Inferior parietal cortex (tissue), 1 donor: Measurements from ENCODE around the gene GYS2.
"Not testable (repeated sequence)": the region's sequence is repeated elsewhere in the genome, so short reads cannot be mapped to it uniquely, and the experiment has no call there.

Experiments used
- DNase-seq: peaks from one replicate; pipeline ENCODE4 v3.0.0-alpha.2; 2016; ENCODE audit errors: extremely low spot score

GYS2 gene

GRCh38 chr12:21604245-21605101, at the start of gene GYS2:
TSS of gene GYS2 (minus strand) at chr12:21604847. CDS start at chr12:21604592, 255 bp downstream.
- DNase-seq, result no peak

GRCh38 chr12:21651821-21652220, 47.2 kb upstream of the GYS2 start:
- DNase-seq, result no peak

DNA sequence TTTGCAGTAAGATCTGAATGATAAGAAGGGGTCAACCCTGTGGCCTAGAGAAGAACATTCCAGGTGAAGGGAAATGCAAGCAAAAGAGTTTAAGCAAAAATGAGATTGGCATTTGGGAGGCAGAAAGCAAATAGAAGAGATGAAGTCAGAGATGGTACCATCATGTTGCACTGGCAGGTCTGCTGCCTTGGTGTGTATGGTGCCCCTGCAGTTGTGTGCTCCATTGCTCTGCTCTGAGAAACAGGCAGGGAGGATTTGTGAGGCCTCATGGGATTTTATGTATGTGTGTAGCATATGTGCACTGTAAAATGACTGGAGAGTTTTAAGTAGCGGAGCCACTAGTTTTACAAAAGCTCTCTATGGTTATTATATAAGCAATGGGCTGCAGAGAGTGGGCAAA, 46.4 kb upstream of the GYS2 start:
- no peak for DNase-seq

DNA sequence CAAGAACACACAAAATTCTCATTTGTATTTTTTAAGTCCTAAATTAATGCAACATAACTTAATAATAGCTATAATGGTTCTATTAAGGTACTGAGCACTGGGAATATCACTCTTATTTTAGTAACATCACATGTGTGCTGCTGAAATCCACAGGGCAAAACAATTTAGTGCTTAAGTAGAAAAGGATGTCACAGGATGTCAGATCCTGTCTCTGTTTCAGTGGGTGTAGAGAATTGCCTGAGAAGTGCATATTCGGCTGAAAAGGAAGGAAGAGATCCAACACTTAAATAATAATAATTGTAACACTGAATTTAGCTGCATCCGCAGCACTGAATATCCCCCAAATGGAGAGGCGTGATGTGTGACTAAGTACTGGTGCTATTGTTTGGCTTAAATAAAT, 44.4 kb upstream of the GYS2 start:
- no peak for DNase-seq

DNA sequence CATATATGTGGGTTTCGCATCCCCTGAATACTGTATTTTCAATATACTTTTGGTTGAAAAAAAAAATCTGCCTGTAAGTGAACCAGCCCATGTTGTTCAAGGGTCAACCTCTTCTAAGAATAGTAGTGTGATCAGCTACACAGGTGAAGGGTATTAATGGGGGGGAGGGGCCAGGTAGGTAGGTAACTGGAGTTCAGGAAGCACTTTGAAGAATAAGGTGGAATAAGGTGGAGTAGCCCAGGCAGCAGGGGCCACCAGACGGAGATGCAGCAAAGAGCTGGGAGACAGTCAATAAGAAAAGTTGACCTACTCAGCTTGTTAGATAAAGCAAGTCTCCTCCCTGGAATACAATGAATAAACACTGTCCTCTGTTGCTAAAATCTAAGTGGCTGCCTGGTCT, 43.7 kb upstream of the GYS2 start:
- DNase-seq, result no peak

DNA sequence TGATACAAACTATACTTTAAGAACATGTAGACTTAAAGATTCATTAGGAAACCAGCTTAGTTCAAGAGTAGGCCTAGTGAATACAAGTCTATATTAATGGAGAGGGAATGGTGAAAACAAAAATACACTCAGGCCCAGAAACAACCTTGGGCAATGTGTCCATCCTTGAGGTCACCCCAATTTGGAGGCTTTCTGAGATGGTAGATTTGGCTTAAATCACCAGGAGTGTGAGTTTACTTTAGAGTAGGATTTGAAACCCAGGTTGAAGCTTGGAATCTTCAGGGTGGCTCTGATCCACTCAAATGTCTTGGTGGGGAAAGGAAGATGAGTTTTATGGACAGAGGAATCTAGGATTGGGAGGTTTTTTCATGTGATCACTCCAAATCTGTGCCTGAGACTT, 42.5 kb upstream of the GYS2 start:
- no peak for DNase-seq

DNA sequence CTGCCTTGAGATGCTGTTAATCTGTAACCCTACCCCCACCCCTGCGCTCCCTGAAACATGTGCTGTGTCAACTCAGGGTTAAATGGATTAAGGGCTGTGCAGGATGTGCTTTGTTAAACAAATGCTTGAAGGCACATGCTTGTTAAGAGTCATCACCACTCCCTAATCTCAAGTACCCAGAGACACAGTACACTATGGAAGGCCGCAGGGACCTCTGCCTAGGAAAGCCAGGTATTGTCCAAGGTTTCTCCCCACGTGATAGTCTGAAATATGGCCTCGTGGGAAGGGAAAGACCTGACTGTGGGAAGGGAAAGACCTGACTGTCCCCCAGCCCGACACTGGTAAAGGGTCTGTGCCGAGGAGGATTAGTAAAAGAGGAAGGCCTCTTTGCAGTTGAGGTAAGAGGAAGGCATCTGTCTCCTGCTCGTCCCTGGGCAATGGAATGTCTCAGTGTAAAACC, 40.4 kb upstream of the GYS2 start:
- not testable (repeated sequence) for DNase-seq

DNA sequence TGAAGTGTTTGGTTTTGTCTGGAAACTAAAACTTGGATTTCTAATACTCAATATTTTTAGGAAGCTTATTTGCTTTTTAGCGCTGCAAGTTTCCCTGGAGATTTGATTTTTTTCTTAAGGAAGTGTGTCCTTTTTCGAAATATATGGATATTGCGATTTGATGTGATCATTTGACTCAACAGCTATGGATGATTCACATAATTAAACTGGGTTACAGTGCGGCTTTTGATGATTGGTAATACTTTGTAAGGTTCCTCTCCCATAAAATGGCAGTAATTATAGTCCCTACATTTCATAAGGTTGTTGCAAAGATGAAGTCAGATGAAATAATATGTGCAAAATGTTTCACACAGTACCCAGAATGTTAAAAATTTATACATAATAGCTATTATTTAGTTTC, 39.9 kb upstream of the GYS2 start:
- no peak for DNase-seq

GRCh38 chr12:21643758-21644157, 39.1 kb upstream of the GYS2 start:
- no peak for DNase-seq

DNA sequence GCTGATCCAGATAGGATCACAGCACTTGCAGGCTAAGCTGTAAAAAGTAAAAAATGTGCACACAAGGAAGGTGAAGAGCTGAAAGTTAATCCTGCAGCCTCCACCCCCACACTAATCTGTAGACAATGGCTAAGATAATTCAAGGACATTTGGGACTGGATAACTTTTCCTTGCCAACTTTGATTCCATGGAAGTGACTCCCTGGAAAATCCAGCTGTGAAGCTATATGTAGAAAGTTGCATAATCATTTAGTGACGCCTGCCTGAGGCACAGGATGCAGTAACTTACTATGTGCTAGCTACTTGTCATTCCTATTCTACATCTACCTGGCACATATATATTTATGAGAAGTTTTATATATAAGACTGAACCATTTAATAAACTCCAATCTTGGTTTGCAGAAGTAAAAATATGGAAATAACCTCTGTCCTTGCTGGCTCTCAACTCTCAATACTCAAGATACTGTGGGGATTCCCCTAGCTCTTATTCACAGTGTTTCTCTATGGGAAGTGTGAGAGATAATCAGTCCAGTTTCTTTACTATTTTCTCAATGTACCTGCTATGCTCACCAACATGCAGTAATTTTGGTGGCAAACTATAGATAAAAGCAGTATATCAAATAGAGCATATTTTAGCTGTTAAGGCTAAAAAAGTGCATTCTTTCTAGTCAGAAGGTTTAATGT, 38.2 kb upstream of the GYS2 start:
- no peak for DNase-seq

DNA sequence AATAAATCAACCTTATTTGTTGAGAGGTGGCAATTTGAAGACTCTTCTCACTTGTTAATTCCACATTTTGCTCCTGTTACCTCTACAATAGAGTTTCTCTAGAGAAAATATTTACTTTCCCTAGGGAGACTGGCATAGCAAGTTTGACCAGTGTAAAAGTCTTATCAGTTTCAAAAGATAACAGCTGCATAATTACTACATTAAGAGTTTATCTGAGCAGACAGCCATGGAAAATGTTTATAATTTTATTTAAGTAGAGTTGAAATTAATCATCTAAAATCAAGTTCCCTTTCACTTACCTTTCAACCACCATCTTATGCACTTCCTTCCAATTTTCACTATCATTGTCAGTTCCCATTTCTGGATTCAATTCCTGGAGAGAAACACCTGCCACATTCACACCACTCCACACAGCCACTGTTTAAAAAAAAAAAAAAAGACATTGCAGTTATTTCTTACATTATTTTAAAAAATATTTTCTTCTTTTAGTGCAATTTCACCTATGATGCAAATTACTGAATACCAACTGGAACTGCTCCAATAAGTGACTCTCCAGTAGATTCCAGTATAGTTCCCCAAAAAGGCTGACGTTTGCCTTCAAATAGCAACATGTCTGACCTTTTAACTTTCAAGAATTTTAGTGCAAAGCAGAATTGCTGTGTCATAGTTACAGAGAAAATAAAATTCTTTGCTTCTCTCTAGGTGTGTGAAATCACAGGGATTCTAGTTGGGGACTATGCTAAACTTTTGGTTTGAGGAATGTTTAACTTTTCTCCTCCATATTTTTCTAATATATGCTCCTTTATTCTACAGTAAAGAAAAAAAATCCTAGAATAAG, 33.6 kb upstream of the GYS2 start:
- no peak for DNase-seq

- DNase-seq, result no peak
Observed at GRCh38 chr12:21634245-21634644, 29.6 kb upstream of the GYS2 start.

GRCh38 chr12:21631367-21631766, 26.7 kb upstream of the GYS2 start:
- no peak for DNase-seq

GRCh38 chr12:21627924-21628323, 23.3 kb upstream of the GYS2 start:
- DNase-seq, result no peak

GRCh38 chr12:21618566-21618965, 13.9 kb upstream of the GYS2 start:
- no peak for DNase-seq

DNA sequence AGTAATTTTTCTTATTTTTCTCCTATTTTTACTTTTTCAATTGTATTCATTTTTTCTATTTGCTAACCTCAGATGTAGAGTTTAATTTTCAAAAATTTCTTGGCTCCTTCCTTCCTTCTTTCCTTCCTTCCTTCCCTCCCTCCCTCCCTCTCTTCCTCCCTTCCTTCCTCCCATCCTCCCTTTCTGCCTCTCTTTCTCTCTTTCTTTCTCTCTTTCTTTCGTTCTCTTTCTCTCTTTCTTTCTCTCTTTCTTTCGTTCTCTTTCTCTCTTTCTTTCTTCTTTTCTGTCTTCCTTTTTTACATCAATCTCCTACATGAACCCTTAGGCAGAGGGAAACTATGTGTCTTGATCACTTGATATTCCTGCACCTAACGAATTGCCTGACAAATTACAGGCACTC, 12.4 kb upstream of the GYS2 start:
- DNase-seq, result no peak

GRCh38 chr12:21615431-21615830, 10.8 kb upstream of the GYS2 start:
- no peak for DNase-seq

DNA sequence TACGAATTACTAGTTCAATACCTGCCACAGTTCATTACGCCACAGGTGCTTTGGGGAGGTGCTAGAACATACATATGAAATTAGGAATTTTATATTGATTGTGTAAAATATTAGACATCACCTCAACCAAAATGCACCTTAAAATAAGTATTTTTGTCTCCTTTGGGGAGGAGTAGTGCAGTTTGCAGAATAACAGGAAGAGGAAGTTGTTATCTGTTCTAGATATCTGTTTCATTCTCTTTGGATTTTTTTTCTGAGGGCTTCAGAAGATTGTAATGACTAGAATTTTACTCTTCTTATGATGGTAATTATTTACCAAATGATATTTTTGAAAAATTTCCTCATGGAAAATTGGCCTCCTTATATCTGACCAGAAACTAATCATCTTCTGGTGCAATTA, 9.9 kb upstream of the GYS2 start:
- DNase-seq, result no peak

- no peak for DNase-seq
Observed at GRCh38 chr12:21613931-21614330, 9.3 kb upstream of the GYS2 start.

- DNase-seq, result no peak
Observed at GRCh38 chr12:21608196-21608595, 3.5 kb upstream of the GYS2 start.

- DNase-seq, result peak; percentile 45
Observed at GRCh38 chr12:21607701-21608100, 3.1 kb upstream of the GYS2 start.

DNA sequence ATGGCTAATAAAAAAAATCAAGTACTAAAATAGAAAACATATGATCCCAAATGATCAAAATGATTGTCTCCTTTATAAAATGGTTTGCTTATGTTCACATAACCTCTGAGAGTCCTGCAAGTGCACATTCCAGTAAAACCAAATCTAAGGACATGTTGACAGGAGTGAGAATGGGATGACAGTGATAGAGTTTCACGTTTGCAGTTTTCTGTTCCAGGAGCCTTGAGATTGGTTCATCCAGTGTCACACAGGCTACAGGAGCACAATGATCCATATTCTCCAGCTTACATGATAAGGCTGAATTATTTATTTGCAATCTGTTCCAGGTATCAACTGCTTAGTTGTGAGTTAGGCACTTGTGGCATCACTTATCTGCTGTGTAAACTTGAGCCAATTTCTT, 1.5 kb upstream of the GYS2 start:
- no peak for DNase-seq
